GM18870 (cell line): Measurements from ENCODE around the gene HES3.

Experiments used
- ATAC-seq: cut with Tn5 transposase; IDR thresholded peaks from one replicate; pipeline ENCODE4 v1.9.1; 2021; ENCODE audit warnings: moderate library complexity; ENCODE audit not compliant: unreplicated experiment

The HES3 gene

GRCh38 chr1:6276811-6277555 is 33.0 kb downstream of the HES3 start:
- no peak for ATAC-seq

DNA sequence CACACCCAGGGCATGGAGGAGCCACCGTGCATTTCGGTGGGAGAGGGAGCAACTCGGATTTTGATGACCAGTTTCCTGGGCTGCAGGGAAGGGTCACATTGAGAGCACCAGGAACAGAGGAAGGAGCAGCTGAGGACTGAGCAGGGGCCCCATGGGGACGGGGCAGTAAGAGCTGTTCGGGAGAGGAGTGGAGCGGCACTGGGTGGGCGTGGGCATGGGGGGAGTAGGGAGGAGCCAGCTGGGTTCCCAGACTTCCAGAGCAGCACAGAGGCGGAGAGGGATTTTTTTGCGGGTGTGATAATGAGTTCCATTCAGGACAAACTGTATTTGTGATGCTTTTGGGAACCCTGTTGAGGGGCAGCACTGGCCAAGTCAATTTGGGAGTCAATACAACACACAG is 34.3 kb downstream of the HES3 start:
- ATAC-seq = no peak

GRCh38 chr1:6279066-6279465 is 35.1 kb downstream of the HES3 start:
- no peak for ATAC-seq

DNA sequence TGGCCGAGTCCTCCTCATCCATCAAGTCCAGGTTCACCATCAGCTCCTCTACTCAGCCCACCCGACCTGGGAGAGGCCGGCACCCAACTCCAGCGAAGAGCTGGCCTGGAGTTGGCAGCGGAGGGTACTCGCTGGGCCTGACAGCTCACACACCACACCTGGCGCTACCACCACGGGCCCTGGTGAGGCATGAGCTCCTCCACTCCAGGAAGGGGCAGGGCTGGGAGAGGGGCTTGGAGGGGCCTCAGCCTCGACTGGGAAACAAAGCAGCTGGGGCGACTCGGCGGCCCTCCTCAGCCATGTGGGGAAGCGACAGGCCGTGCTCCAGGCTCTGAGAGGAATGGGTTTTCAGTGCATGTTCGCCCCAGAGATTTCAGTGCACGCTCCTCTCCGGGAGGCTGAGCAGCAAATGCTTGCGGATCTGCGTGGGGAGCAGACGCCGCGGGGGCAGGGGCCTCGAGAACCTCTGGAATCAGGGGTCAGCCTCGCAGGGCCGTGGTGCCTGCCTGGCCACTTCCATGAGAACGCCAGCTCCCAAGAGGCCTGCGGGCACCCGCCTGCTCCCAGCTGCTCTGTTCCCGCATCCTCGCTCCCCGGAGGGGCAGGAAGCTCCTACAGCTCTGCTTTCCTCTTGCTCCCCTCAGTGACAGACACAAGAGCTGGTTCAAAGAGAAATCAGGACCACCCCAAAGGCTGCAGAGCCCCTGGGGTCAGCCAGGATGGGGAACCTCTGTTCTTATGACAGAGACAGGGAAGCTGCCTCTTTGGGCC is 35.8 kb downstream of the HES3 start:
- no peak for ATAC-seq

GRCh38 chr1:6280761-6281451 is 36.9 kb downstream of the HES3 start:
- ATAC-seq = no peak

DNA sequence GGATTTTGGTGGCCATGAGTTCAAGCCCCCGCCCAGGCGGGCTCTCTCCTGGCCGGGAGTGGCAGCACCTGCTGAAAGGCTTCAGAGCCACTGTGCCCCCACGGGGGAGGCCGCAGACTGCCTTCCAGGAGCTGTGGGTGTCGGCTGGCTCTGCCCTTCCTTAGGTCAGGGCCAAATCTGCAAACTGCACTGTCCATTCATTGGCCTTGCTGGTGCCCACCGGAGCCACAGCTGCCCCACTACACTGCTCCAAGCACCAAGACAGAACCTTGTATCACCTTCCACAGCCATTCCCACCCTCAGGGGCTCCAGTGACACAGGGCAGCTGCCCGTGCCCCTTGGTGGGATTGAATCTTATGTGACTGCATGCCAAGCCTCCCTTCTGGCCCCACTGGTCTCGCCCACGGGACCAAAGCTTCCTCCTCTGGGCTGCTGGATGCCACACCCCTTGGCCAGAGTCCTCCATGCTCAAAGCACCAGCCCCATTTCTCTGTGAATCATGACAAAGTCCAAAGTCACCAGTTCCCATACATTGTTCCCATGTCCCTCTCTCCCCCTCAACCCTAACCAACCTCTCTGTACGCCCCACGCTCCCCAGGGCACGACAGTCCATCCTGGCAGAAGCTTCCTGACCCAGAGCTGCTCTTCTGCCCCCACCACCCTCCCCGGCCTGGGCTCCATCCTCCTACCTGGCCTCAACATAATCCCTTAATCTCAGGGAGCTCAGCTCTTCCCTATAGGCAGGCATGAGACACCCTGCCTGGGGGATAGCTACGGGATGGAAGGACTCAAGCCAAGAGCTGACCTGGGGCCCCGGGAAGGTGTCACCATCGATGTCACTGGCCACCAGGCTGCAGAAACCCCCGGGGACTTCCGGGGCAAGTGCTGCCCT is 37.8 kb downstream of the HES3 start:
- ATAC-seq = no peak

- ATAC-seq = no peak
Measured at GRCh38 chr1:6282577-6283270, 38.7 kb downstream of the HES3 start.

- ATAC-seq = no peak
Measured at GRCh38 chr1:6285336-6285735, 41.4 kb downstream of the HES3 start.

- no peak for ATAC-seq
Measured at GRCh38 chr1:6286266-6286665, 42.3 kb downstream of the HES3 start.

GRCh38 chr1:6287029-6287428 is 43.0 kb downstream of the HES3 start:
- no peak for ATAC-seq

DNA sequence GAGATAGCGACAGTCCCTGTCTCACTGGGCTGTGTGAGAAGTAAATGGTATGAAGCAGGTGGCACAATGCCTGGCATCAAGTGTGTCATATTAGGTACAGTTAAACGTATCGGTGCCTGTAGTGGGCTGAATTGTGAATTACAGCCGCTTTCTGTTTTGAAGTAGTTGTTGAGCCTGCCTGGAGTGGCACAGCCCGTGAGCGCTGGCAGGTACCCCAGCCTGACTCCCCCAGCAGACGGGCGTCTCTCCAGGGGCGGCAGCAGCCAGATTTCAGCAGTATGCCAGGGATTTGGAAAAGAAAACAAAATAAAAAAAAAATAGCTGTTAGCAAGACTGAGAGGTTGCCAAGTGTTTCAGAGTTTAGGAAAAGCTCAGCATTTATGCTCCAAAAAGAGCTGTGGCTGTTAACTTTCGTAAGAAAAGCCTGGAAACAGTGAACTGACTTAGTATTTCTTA is 43.5 kb downstream of the HES3 start:
- ATAC-seq = no peak

- no peak for ATAC-seq
Measured at GRCh38 chr1:6288026-6288425, 44.0 kb downstream of the HES3 start.

DNA sequence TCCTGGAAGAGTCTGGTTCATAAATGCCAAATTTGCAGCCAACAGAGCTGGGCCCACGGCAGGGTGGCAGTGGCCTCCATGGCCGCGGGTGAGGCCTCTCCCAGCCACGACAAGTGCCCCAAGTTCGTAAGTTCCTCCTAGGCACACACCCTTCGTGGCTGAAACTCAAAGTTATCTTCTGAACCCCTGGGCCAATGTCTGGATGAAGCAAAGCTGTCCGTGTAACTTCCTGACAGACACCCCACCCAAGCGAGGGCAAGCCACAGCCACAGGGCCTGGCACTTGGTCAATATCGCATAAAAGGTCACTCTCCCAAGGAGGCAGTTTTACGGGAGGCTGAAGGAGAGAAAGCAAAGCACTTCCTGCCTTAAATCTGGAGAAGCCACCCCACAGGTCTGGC is 44.7 kb downstream of the HES3 start:
- ATAC-seq = no peak

DNA sequence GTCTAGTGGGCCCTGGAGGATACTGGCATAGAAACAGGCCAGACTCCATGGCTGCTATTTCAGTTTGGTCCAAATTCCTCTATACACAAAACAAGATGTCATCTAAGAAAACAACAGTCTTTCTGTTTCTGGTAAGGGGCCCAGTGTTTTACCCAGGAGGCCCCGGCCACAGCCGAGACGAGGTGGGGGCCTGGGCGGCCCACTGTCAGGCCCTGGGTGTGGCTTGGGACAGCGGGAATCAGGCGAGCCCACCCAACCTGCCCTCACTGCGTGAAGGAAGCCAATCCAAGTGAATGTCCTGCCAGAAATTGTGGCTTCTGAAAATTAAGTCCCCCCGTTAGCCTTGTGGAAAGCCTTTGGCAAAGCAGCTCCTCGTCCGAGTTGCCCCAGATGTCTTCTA is 48.1 kb downstream of the HES3 start:
- no peak for ATAC-seq

GRCh38 chr1:6294080-6294889 is 50.3 kb downstream of the HES3 start:
- no peak for ATAC-seq

DNA sequence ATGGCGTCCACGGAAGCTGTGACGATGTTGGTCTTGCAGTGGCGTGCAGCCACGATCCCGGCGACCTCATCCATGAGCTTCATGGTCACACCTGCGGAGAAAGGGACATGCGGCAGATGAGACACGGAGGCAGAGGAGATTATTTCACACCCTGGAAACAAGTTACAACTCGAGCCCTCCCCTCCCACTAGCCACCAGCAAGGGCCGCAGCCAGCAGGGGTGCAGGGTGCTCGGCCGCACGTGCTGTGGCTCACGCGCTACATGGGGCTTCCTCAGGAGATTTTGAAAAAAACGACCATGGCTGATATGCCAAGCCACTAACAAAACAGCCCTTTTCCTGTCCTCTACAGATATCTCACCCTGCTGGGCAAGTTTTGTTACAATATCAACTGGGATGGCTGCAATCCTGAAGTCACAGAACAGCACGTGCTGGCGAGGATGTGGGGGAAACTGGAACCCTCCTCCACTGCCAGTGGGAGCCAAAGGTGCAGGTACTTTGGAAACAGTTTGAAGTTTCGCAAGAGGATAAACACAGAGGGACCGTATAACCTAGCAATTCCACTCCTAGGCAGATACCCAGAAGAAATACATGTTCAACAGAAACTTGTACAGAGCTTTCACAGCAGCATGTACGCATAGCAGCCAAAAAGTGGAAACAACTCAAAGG is 51.0 kb downstream of the HES3 start:
- ATAC-seq = no peak
